Inferior parietal cortex (tissue), 1 donor: ENCODE measurements around the gene PARVA.

ENCODE experiments used
- DNase-seq: peaks from one replicate; pipeline ENCODE4 v3.0.0-alpha.2; 2016; ENCODE audit errors: extremely low spot score

Gene PARVA

DNA sequence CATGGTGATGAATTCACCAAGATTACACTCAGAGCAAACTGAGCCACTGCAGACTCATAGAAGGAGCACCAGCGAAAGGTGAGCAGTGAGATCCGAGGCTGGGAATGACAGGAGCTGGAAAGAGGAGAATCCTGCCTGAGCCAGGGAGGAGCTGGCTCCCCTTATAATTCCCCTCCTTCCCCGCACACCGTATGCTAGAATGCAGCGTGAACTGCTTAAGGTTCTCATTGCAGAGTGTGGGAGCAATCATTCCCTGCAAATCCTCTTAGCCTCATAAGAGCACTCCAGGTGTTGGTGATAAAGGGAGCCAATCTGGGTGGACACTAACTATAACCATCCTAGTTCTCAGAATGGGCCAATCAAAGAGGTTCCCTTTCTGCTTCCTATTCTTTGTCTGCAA lies 169.3 kb downstream of the PARVA start:
- DNase-seq: no peak

DNA sequence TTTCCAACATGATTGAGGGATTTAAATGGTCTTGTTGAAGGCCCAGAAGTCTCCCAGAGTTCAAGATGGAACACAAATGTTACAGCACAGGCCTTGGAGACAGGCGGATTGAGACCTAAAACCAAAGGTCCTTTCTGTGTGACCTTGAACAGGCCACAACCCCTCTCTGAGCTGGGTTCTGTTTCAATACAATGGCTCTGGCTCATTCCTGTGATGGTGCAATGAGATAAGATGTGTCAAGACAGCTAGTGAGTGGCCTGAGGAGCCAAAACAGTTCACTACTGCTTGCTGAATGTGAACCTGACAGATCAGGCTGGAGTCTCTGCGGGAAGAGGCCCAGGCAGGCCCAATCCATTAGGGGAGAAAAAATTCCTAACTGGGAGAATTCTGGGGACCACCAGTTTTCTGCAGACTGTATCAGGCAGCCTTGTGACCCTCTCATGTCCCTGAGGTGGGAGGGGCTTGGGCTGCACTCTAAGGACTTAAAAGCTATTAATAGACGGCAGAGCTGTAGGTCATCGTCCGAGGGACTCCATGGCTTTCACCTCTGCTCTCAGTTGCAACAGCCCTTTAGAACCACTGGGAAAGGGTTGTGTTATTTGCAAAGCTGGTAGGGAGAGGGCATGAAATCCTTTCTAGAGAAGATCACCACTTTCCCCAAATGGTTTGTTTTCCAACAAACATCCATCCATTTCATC lies 170.7 kb downstream of the PARVA start:
- DNase-seq: no peak

DNA sequence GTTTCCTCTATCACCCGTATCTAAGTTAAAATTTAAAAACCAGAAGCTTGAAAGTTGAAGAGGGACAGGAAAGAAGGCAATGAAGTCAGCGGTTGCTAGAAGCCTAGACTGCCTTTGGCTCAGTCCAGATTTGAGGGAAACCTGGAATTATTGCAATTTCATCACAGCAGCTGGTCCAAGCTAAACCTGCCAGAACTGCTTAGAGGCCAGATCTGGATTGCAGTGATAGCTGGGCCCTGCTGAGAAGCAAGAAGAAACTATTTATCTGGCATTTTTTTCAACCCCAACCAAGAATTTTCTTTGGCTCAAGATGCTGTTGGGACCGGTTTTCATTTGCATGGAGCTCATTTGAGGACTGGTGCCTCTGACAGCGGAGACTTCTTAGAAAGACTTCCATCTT lies 175.3 kb downstream of the PARVA start:
- DNase-seq: no peak

DNA sequence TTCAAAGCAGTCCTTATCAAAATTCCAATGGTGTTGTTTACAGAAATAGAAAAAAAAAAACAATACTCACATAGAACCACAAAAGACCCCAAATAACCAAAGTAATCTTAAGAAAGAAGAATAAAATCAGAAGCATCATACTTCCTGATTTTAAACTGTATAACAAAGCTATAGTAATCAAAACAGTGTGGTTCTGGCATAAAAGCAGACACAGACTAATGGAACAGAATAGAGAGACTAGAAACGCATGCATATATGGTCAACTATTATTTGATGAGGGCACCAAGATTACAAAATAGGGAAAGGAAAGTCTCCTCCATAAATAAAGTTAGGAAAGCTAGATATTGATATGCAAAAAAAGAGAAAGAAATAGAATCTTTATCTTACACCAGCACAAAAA lies 176.8 kb downstream of the PARVA start:
- DNase-seq: no peak

DNA sequence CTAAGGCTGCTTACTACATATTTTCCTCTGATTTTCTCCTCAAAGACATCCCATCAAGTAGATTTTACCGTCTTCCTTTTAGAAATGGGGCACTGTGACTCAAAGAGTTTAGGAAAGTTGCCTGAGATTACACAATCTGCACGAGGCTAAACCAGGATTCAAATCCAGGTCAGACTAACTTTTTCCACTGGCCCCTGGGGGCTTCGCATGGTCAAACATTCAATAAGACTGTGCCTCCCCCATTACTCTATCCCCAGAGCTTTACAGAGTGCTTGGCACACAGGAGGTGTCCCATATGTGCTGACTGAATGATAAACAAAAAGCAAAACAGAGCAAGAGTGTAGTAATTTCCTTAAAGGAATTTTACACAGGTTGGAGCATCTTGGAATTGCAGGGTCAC lies 178.8 kb downstream of the PARVA start:
- no peak for DNase-seq

DNA sequence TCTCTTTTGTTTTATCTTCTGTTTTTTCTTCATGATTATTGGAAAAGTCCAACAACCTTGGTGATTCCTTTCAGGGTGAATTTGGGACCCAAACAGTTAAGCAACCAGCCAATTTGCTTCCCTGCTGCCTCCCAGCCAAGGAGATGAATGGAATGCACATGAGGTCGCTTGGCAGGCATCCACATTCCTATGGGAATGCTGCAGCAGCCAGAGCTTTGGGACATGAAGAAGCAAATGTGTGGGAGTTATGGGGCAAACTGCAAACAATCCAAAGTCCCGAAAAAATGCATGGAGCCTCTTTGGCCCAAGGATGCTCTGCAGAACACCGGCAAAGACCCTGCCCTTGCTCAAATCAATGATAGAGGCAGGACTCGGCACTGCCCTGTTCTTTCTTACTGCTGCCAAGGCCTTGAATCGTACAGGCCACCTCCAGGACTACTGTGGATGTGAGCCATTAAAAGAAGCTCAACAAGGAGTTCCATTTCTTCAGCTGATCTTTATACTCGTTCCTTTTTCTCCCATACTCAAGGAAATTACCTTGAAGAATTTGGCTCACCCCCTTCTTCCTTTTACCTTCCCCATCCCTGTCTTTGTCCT lies 179.5 kb downstream of the PARVA start:
- no peak for DNase-seq

DNA sequence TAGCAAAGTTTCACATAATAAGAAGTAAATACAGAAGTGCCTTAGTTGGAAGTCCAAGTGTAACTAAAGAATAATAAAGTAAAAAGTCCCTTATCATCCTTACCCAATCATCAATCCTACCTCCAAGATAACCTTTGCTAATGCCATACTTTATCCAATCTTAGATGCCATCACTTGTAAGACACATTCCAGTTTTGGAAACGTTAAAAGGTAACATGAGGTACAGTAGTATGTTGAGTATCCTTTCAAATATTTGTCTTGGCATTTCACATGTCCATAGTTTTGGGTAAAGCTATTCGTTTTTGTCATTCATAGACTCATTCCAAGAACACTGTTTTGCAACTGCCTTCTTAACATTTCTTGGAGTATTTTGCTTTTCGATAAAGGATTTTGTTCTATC lies 181.6 kb downstream of the PARVA start:
- DNase-seq: no peak

DNA sequence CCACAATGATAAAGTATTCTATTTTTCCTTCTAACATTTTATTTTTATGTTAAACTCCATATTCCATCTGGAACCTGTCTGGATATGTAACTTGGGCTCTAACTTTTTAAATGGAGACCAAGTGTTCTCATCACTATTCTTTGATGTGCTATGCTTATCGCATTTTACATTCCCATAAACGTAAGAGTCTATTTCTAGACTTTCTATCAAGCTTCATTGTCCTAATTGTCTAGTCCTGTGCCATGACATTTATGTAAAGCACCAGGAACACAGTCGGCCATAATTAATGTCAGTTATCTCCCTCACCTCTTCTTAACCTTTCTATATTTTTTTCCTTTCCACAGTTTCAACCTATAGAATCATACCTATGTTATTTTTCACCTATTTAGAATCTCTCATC lies 183.0 kb downstream of the PARVA start:
- no peak for DNase-seq

DNA sequence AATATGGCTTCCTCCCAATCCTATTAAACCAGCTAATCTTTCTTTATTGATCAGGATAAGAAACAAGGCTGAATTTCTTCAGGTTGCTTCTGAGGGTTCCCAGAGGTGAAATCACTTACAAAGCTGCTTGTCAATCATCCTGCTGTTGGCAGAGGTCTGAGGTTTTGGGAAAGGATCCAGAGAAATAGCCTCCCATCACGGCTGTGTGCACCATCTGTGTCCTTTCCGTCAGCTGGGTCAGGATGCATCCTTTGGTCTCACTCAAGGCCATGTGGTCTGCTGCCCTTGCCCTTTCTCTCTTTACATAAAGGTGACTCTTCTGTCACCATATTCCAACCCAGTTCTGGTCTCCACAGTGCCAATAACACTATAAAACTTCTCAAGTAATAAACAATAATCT lies 183.5 kb downstream of the PARVA start:
- DNase-seq: no peak

DNA sequence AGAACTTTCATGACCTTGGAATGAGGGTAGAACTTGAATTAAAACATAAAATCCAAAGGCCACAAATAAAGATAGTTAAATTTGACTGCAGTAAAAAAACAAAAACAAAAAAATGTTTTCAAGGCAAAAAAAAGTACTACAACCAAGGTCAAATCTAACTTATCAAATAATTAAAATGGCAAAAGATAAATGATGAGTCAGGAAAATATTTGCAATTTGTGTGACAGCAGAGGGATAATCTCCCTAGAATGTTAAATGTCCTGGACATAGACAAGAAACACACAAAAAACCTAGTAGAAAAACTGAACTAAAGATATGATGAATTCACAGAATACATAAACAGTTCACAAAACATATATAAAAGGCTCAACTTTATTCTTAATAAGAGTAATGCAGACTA lies 186.6 kb downstream of the PARVA start:
- DNase-seq: no peak

DNA sequence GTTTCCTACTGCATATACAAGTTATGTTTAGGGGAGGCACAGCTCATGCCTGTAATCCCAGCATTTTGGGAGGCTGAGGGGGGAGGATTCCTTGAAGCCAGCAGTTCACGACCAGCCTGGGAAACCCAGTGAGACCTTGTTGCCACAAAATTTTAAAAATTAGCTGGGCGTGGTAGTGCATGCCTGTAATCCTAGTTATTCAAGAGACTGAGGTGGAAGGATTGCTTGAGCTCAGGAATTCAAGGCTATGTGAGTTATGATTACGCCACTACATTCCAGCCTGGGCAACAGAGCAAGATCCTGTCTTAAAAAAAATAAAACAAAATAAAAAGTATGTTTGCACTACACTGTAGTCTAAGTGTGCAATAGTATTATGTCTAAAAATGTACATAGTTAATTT lies 188.0 kb downstream of the PARVA start:
- DNase-seq: no peak

DNA sequence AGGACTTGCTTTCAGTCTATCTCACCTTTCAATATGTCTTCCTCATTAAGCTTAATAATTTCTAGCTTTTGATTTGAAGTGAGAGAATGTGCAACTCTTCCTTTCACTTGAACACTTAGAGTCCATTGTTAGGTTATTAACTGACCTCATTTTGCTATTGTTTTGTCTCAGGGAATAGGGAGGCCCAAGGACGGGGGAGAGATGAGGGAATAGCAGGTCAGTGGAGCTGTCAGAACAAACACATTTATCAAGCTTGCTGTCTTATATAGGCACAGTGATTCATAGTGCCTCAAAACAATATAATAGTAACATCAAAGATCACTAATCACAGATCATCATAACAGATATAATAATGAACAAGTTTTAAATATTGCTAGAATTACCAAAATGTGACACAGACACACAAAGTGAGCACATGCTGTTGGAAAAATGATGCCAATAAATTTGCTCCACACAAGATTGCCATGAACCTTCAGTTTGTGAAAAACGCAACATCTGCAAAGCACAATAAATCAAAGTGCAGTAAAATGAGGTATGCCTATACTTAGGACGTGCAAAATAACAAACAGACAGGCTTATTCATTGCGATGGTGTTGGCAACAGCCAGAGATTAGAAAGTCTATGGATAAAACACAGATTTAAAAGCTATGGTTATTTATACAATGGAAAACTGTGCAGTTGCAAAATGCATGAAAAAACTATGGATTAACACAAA lies 190.5 kb downstream of the PARVA start:
- DNase-seq: no peak

DNA sequence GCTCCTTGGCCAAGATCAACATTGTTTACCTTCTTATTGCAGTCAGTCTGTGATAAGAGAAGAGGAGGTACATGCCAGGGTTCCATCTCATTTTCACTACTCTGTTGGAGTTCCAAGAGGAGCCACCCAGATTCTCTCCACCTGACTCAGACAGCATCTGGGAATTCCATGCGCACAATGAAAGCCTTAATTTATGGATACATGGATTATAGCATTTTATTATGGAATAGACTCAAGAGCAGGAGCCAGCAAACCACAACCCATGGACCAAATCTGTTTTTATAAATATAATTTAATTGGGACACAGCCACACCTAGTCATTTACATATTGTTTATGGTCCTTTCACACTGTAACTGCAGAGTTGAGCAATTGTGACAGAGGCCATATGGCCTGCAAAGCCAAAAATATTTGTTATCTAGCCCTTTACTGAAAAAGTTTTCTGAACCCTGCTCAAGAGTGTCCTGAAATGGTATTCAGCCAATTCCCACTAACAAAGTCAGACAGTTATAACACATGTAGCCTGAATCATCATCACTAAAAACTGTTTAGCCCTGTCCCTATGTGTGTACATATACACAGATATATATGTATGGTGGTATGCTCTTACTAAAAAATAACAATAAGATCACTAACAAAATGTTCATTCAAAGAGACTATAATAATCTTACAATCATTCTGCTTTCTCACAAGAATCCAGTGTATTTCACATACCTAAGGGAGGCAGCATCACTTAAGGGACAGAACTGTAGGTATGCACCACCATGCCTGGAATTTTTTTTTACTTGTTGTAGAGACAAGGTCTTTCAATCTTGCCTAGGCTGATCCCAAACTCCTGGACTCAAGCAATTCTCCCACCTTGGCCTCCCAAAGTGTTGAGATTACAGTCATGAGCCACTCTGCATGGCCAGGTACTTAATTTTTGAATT lies 192.4 kb downstream of the PARVA start:
- DNase-seq: no peak

DNA sequence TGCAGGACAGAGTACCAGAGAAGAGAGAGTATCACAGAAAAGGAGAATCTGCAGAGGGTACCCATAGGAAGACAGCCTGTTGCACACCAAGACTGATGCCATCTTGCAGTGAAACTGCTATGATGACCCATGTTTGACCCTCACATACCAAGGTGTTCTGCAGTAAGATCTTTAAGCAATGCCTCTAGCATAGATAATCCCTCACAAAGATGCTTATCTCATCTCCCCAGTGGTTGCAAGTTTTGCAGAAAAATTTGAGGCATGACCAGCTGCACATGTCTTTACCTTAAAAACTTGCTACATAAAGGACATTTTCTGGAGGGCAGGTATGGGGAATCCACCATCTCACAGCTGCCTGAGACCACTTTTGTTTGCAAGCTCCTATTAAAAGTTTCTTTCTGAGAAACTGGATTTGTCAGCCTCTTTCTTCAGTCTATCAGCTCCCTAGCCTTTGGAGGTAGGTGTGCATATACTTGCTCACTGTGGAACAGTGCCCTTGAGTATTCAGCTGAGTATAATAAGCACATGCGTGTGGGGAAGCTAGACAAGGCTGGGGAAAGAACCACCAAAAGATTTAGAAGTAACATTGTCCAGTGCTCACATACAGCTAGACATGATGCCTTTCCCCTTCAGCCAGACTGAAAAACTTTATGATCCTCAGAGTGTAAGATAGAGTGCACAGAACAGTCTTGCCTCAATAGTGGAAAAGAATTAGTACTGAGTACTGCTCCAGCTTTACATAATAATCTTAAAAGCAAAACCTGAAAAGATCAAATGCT lies 196.5 kb downstream of the PARVA start:
- no peak for DNase-seq

DNA sequence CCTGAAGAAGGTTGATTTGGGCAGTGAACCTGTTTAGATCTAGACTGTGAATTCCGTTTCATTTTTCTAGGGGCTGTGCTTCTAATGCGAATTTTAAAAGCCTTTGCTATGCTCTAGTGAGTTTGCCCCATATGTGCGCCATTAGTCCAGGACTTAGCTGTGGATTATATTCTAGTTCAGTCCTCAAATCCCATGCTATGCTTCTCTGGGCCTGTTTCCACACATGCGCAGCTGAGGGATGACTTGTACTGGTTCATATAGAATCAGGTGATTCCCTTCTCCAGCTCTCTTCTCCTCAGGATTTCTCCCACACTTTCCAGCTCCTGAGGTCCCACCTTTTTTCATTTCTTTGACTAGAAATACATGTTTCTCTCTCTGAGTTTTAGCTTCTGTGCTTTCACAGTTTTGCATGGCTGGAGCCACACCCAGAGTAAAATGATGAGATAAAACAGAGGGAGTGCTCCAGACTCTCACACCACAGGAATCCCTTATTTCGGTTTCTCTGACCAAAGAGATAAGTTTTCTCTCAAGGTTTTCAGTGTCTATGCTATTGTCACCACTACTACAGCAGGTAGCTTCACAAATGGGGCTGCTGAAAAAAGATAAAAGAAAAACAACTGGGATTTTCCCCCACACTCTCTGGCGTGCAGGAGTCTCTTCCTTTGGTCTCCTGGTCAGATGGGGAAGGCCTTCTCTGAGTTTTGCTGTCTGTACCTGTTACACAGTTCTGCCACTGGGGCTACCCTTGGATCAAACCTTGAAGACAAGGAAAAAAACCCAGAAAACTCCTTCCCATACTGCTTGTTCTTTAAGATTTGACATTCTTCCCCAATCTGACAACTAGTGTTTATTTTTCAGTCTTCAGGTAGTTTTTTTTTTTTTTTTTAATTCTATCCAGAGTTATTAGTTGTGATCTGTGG lies 200.6 kb downstream of the PARVA start:
- DNase-seq: no peak

DNA sequence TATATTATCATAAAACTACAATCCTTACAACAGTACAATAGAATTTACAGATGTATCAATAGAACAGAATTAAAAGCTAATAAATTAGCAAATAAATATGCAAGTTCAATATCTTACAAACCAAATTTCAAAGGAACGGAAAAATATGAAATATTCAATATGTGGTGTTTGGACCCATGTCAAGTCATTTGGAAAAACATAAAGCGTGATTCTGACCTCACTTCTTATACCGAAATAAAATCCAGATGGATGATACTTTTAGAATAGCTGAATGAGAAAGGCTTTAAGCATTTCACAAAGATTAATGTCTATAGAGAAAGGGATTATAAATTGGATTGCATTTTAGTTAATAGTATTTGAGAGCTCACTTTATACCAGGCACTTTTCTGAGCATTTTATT lies 204.0 kb downstream of the PARVA start:
- DNase-seq: no peak

DNA sequence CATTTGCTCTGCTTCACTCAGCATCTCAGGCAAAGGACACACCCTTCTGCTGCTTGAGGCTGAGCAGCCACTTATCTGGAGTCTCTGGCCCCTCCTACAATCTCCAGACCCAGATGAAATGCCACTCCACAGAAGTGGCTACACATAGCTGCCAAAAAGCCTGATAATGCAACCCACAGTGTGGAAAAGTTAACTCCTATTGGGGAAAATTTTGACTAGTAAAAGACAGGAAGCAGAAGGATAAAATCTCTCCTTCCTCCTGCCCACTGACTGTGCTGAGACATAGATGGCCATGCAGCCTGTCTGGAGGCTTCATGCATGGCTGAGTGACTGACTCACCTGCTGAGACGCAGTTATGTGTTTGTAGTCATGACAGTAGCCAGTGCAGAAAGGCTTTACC lies 204.6 kb downstream of the PARVA start:
- DNase-seq: no peak
